Parathyroid adenoma (tissue), 2 donors: ENCODE measurements around the gene MYBPH.

ENCODE experiments used
- H2AFZ ChIP-seq: fragments of 300-600 bp; sonication (generic); one replicate; pipeline ENCODE4 v1.7.0; 2017; ENCODE audit warnings: antibody characterized with exemption, mild to moderate bottlenecking
- H3K27ac ChIP-seq: fragments of 300-600 bp; sonication (generic); one replicate; pipeline ENCODE4 v1.7.0; 2017
- H3K27me3 ChIP-seq: fragments of 300-600 bp; sonication (generic); one replicate; pipeline ENCODE4 v1.7.0; 2017; ENCODE audit warnings: low read length; ENCODE audit not compliant: control insufficient read depth, insufficient read depth
- H3K36me3 ChIP-seq: fragments of 300-600 bp; sonication (generic); one replicate; pipeline ENCODE4 v1.7.0; 2017; ENCODE audit warnings: low read length; ENCODE audit not compliant: control insufficient read depth, insufficient read depth
- H3K4me1 ChIP-seq: fragments of 300-600 bp; sonication (generic); one replicate; pipeline ENCODE4 v1.7.0; 2017; ENCODE audit warnings: control low read depth
- H3K4me2 ChIP-seq: fragments of 300-600 bp; sonication (generic); one replicate; pipeline ENCODE4 v1.7.0; 2017; ENCODE audit warnings: low read length
- H3K4me3 ChIP-seq: fragments of 300-600 bp; sonication (generic); one replicate; pipeline ENCODE4 v1.7.0; 2017; ENCODE audit warnings: low read depth, low read length
- H3K79me2 ChIP-seq: fragments of 300-600 bp; sonication (generic); one replicate; pipeline ENCODE4 v1.7.0; 2017; ENCODE audit warnings: control low read depth
- H3K9ac ChIP-seq: fragments of 300-600 bp; sonication (generic); one replicate; pipeline ENCODE4 v1.7.0; 2017; ENCODE audit warnings: mild to moderate bottlenecking
- H3K9me3 ChIP-seq: fragments of 300-600 bp; sonication (generic); one replicate; pipeline ENCODE4 v1.7.0; 2017; ENCODE audit warnings: low read length; ENCODE audit not compliant: control insufficient read depth
- TF ChIP-seq, protein P1 (sequence below): fragments of 300-600 bp; sonication (generic); IDR thresholded peaks from one replicate; pipeline ENCODE4 v1.7.0; 2017; ENCODE audit warnings: antibody characterized with exemption, mild to moderate bottlenecking
- donor health status: primary hyperparathyroidism.

The MYBPH gene

DNA sequence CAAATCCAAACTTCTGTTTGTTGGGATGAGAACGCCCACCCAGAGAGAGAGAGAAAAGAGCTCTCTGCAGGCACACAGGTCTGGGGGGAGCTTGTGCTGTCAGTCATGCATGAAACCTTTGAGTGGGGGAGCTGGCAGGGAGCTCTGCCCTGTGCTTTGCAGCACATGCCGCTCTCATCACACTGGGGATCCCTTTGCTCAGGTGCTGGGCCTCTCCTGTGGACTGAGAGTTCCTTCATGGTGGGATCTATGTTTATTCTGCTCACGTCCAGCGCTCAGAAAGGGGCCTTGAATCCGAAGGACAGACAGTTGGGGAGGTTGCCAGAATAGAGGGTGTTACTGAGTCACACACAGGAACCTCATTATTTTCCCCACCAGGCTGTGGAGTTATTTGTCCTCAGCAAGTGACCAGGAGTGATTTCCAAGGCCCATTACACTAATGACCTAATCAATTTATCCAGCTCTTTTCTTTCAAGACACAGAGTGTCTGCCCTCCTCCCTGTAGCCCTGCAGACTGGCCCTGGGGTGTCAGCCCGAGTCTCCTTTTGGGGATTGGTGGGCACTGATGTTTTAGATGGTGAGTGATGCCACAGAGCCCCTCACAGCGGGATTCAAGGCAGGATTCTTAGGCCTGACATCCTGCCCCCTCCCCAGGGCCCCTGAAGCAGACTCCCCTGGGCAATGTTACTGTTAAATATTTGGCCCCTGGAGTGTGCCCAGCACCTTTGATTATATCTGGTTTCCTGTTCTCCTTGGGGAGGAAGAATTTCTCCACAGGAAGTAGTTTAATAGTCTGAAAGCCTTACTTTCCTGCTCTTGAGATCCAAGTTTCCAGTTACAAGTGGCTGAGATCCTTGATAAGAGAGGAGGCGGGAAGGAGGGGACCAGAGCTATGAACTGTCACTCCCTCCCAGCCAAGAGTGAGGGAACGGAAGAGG lies 22.3 kb downstream of the MYBPH start:
- TF ChIP-seq, protein P1, sequence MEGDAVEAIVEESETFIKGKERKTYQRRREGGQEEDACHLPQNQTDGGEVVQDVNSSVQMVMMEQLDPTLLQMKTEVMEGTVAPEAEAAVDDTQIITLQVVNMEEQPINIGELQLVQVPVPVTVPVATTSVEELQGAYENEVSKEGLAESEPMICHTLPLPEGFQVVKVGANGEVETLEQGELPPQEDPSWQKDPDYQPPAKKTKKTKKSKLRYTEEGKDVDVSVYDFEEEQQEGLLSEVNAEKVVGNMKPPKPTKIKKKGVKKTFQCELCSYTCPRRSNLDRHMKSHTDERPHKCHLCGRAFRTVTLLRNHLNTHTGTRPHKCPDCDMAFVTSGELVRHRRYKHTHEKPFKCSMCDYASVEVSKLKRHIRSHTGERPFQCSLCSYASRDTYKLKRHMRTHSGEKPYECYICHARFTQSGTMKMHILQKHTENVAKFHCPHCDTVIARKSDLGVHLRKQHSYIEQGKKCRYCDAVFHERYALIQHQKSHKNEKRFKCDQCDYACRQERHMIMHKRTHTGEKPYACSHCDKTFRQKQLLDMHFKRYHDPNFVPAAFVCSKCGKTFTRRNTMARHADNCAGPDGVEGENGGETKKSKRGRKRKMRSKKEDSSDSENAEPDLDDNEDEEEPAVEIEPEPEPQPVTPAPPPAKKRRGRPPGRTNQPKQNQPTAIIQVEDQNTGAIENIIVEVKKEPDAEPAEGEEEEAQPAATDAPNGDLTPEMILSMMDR = no peak
- no peaks in the 10 kb centered on the region for H3K36me3 ChIP-seq
- peak overlapping the region; percentile 50 for H2AFZ ChIP-seq
- H3K79me2 ChIP-seq = no peaks in the 10 kb centered on the region
- no peaks in the 10 kb centered on the region for H3K27me3 ChIP-seq
- peaks cover 62% of the 10 kb centered on the region for H3K4me1 ChIP-seq
- H3K9ac ChIP-seq = no peak overlapping the region
- no peaks in the 10 kb centered on the region for H3K9me3 ChIP-seq
- peak overlapping the region; percentile 27 for H3K4me3 ChIP-seq
- peak overlapping the region; percentile 49 for H3K4me2 ChIP-seq
- H3K27ac ChIP-seq = peak overlapping the region; percentile 98

DNA sequence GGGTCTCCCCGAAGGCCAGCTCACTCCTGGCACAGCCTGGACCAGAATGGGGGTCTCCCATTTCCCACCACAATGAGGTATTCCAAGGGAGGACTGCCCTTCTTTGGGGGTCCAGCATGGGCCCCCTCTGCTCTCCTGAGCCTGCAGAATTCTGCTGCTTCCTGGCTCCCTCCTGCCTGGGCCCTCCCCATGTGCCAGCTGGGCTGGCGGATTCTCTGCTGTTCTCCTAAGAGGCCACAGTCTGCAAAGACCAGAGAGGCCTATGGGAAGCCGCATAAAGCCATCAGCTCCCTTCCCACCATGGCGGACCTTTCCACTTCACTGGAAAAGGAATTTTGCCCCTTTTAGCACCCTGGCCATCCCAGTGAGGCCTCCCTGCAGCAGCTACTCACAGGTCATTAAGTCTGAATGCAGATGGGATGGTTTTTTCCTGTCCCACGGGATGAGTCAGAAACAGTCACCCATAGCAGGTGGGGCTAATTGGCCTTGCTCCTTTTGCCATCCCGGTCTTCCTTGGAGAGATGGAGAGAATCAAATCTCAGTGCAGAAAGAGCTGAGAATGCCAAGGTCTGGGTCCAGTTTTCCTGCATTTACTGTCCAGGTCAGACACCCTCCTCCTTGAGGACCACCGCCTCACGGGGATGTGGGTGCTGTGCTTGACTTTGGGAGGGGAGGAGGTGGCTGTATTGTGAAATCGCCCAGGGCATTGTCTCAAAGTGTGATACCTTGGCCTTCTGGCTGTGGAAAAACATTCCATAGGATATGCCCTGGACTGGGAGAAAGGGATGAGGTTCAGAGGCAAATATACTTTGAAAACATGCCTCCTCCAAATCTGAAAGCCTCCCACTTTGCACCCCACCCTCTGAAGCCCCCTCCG lies 23.2 kb downstream of the MYBPH start:
- Histone ChIP-seq H3K9me3 (no peaks in the 10 kb centered on the region), H2AFZ (no peak overlapping the region), H3K27ac (peak overlapping the region; percentile 98), H3K79me2 (no peaks in the 10 kb centered on the region), H3K4me3 (peak overlapping the region; percentile 27), H3K36me3 (no peaks in the 10 kb centered on the region), H3K4me2 (peak overlapping the region; percentile 49), H3K4me1 (peaks cover 59% of the 10 kb centered on the region), H3K27me3 (no peaks in the 10 kb centered on the region), H3K9ac (no peak overlapping the region)
- TF ChIP-seq, protein P1 = no peak

DNA sequence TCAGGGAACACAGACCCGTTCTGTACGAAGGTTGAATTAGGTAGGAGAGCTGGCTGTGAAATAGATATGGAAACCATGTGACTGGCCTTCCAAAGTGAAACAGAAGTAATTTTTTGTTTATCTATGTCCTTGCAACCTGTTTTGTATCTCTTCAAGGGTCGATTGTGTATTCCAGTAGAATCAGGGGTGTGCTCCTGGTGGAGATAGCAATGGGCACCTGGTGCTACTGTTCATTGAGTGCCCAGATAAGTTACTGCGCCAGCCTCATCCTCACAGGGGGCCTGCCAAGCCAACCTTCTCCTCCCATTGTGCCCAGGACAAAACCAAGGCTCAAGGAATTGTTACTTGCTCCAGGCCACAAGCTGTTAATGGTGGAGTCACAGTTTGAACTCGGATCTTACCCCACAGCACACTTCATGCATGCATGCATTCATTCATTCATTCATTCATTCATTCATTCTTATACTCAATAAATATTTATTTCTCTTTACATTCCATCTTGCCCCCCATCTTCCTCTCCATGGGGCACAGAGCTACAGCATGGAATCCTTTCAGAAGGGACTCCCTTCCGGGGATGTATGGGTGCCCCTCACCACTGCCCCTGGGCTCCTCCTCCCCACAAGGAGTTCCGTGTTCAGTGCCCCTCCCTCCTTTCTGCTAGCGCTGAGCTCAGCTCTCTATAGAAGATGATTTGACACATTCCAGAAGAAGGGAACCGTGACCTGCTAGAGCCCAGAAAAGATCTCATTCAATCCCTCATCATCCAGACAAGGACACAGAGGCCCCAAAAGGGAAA lies 24.1 kb downstream of the MYBPH start:
- Histone ChIP-seq H3K9ac (no peak overlapping the region), H3K27me3 (no peaks in the 10 kb centered on the region), H3K4me2 (peak overlapping the region; percentile 49), H3K36me3 (no peaks in the 10 kb centered on the region), H3K4me1 (peaks cover 64% of the 10 kb centered on the region), H3K27ac (peak overlapping the region; percentile 98), H3K4me3 (peak overlapping the region; percentile 6), H2AFZ (peak overlapping the region; percentile 20), H3K79me2 (no peaks in the 10 kb centered on the region), H3K9me3 (no peaks in the 10 kb centered on the region)
- TF ChIP-seq, protein P1 = no peak

DNA sequence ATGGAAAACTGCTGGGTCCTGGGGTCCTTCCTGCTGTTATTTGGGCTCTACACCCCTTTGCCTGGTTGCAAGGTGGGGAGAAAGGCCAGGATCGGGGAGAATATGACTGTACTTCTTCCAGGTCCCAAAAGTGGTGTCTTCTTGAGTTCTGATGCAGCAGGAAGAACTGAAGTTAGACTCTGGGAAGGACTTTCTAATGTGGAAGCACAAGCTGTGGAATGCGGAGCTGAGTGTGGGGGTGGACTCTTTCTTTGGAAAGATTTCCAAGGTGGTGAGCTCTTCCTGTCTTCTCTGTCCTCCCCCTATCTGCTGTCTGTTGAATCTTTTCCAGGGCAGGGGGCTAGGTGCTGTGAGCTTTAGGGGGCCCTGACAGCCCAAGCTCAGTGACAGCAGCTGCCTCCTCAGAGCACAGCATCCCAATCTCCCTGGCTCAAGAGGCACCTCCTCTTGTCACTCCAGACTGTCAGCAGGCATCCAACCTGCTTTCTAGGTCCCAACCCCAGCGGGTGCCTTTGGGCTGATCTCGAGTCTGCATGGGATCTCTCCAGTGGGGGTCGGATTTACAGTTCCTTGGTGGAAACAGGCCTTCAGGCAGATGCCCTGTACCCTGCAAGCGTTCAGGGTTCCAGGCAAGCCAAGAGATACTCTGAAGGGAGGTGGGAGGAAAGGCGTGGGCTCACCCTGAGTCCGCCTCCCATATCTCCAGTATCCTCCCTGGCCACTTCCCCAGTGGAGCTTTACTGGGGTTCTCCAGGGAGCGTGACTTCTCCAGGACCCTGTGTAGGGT lies 24.9 kb downstream of the MYBPH start:
- H3K9ac ChIP-seq = no peak overlapping the region
- no peaks in the 10 kb centered on the region for H3K27me3 ChIP-seq
- H2AFZ ChIP-seq = peak overlapping the region; percentile 20

More for the DNA sequence above, 24.9 kb downstream of the MYBPH start:
- Histone ChIP-seq H3K4me2 (peak overlapping the region; percentile 5), H3K79me2 (no peaks in the 10 kb centered on the region), H3K27ac (peak overlapping the region; percentile 98), H3K36me3 (no peaks in the 10 kb centered on the region), H3K4me1 (peaks cover 67% of the 10 kb centered on the region), H3K9me3 (no peaks in the 10 kb centered on the region), H3K4me3 (no peak overlapping the region)
- TF ChIP-seq, protein P1 = no peak
